ENCODE data around the gene GVQW3.

Gene GVQW3

DNA sequence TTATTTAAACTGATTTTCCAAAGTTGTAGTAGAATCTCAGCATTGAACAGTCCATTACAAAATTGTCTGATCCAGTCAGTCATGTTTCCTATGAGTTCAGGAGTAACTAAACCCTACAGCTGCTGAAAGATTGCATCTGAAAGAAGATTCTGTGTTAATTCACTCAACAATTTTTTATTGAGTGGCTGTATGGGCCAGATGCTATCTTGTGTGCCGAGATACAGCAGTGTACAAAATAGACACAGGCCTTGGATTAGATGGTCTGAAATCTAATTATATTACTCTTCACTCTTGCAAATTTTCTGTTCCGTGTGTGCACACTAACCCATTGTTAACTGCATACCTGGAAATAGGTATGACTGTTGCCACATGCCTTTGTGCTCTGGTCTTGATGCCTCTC is 7.3 kb downstream of the GVQW3 start:
- TF ChIP-seq, protein P1, sequence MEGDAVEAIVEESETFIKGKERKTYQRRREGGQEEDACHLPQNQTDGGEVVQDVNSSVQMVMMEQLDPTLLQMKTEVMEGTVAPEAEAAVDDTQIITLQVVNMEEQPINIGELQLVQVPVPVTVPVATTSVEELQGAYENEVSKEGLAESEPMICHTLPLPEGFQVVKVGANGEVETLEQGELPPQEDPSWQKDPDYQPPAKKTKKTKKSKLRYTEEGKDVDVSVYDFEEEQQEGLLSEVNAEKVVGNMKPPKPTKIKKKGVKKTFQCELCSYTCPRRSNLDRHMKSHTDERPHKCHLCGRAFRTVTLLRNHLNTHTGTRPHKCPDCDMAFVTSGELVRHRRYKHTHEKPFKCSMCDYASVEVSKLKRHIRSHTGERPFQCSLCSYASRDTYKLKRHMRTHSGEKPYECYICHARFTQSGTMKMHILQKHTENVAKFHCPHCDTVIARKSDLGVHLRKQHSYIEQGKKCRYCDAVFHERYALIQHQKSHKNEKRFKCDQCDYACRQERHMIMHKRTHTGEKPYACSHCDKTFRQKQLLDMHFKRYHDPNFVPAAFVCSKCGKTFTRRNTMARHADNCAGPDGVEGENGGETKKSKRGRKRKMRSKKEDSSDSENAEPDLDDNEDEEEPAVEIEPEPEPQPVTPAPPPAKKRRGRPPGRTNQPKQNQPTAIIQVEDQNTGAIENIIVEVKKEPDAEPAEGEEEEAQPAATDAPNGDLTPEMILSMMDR (IDR thresholded peaks at IDR 0.05): no peak

DNA sequence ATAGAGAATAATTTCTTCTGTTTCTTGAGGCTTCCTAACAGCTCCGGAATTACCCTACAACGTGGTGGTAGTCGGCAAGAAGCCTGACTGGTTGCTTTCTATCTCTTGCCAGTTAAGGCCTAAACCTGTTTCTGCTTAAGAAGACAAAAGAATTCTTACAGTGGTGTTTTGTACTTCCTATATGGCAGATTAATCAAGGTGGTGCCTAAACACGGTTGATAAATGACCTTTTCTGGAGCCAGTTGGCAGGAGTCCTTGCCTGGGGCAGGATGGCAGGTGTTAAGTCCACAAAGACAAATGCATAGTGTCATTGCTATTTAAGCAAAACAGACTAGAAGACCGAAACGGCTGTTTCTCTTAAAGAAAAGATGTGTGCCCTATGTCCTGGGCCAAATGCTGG is 9.9 kb downstream of the GVQW3 start:
- TF ChIP-seq, protein P1 (IDR thresholded peaks at IDR 0.05): no peak

DNA sequence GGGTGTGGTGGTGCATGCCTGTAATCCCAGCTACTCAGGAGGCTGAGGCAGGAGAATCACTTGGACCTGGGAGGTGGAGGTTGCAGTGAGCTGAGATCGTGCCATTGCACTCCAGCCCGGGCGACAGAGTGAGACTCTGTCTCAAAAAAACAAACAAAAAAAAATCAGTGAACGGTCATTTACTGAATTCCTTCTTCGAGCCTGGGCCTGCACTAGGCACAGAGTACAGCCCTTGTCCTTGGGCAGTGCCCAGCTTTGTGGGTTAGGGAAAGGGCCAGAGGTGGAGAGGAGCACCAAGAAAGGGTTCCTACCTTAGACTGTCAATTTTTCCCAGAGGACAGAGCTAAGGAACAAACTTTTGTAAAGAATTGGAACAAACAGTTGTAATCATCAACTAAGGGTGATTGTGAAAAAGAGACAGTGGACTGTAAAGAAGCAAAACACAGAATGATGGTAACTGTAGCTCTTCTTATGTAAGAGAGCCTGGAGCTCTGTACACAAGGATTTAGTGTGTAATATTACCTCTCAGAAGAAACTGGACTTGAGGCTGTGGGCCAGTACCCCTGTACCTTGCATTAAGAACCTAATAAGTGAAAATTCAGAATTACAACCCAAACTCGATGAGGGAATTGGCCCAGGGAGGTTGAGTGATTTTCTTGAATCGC is 10.8 kb downstream of the GVQW3 start:
- TF ChIP-seq, protein P1 (IDR thresholded peaks at IDR 0.05): no peak

DNA sequence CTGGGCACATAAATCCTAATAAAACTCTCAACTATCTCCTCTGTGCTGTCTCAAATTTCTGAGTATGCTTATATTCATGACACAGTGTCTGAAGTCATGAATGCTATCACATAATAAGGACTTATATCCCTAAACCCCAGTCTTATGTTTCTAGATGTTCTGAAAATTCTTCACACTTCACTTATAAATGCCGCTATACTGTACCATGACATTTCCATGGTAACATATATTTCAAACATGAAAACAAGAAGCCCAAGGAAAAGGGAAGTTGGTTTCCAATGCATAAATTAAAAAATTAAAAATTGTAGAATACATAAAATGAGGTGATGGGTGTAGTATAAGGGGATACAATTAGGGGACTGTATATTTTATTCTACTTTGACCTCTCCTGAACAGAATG is 11.7 kb downstream of the GVQW3 start:
- TF ChIP-seq, protein P1 (IDR thresholded peaks at IDR 0.05): no peak

DNA sequence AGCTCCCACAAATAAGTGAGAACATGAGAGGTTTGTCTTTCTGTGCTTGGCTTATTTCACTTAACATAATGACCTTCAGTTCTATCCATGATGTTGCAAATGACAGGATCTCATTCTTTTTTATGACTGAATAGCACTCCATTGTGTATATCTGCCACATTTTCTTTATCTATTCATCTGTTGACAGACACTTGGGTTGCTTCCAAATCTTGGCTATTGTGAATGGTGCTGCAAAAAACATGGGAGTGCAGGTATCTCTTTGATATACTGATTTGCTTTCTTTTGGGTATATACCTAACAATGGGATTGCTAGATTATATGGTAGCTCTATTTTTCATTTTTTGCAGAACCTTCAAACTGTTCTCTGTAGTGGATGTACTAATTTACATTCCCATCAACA is 13.3 kb downstream of the GVQW3 start:
- TF ChIP-seq, protein P1 (IDR thresholded peaks at IDR 0.05): no peak

DNA sequence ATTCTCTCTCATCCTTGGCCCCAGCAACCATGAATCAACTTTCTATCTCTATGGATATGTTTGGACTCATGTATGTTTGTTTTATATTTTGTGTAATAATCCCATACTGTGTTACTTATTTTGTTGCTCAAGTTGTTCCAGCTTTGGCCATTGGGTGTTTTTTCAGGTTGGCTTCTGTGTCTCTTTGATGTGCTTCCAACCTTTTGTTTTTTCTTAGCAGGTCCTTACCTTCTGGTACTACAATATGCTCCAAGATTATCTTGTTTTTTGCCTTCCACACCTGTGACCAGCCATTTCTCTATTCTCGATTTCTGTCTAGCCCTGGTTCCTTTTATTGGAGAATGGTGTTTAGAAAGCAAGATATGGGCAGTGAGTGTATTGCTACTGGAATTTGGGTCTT is 14.2 kb downstream of the GVQW3 start:
- TF ChIP-seq, protein P1 (IDR thresholded peaks at IDR 0.05): no peak

DNA sequence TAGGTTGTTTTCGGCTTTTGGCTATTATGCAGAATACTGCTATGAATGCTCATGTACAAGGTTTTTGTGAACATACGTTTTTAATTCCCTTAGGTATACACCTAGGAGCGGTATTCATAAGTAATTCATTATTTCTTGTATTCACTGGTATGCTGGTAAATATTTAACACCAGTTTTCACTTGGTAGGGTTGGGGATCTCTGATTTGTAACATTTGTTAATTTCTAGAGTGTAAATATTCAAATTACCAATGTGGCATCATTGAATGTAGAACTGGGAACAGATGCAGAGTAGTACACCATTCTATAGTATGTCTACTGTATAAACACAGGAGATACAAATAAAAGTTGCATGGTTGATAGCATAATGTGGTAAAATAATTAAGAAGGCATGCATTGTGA is 16.3 kb downstream of the GVQW3 start:
- TF ChIP-seq, protein P1 (IDR thresholded peaks at IDR 0.05): no peak

DNA sequence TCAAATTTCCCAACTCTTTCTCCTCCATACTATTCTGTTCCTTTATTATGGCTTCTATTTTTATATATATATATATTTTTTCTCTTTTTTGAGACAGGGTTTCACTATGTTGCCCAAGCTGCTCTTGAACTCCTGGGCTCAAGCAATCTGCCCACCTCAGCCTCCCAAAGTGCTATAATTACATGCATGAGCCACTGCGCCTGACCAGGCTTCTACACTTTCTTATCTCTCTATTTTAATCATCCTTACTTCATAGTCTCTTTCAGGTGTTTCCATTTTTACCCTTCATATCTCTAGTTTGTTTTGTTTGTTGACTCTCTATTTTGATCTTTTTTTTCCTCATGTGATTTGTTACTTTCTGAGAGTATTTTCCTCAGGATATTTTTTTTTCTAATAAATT is 19.8 kb downstream of the GVQW3 start:
- TF ChIP-seq, protein P1 (IDR thresholded peaks at IDR 0.05): no peak

Measured in LNCAP (cell line).